Keratinocyte (primary cell): ENCODE measurements around the gene SLX4.

Source experiments
- EZH2 ChIP-seq: IDR thresholded peaks from one replicate; pipeline ENCODE4 v1.6.1; 2012; ENCODE audit warnings: inconsistent platforms, mild to moderate bottlenecking, low read length, moderate library complexity
- TF ChIP-seq, protein P1 (sequence below), 3 experiments: IDR thresholded peaks in 1 of 3; conservative IDR thresholded peaks in 1 of 3; optimal IDR thresholded peaks in 1 of 3; 2 replicates in 2 of 3; 3 replicates in 1 of 3; pipeline versions ENCODE3 to v1.5.1; 2011; ENCODE audit warnings: low read length in 3 of 3, mild to moderate bottlenecking in 3 of 3, moderate library complexity in 2 of 3, control low read depth in 1 of 3, inconsistent platforms in 1 of 3; ENCODE audit not compliant: insufficient read depth in 2 of 3; ENCODE audit errors: extremely low read depth in 1 of 3

DNA sequence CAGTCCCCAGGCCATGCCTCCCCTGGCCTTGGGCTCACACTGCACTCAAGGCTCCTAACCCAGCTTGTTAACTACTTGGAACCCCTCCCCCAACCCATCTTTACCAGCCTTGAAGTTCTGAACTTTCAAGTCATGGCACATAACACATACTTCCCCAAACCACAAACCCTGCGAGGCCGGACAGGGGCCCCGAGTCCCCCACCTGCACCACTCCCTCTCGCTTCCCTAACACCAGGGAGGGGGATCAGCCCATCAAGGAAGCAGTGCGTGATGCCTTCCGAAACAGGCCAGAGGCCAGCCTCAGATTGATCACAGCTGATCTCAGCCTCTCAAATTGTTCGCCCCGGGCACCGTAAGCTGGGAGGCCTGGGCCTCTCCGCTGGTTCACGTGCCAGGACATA lies 31.2 kb downstream of the SLX4 start:
- no peak for TF ChIP-seq EZH2
- TF ChIP-seq, protein P1, sequence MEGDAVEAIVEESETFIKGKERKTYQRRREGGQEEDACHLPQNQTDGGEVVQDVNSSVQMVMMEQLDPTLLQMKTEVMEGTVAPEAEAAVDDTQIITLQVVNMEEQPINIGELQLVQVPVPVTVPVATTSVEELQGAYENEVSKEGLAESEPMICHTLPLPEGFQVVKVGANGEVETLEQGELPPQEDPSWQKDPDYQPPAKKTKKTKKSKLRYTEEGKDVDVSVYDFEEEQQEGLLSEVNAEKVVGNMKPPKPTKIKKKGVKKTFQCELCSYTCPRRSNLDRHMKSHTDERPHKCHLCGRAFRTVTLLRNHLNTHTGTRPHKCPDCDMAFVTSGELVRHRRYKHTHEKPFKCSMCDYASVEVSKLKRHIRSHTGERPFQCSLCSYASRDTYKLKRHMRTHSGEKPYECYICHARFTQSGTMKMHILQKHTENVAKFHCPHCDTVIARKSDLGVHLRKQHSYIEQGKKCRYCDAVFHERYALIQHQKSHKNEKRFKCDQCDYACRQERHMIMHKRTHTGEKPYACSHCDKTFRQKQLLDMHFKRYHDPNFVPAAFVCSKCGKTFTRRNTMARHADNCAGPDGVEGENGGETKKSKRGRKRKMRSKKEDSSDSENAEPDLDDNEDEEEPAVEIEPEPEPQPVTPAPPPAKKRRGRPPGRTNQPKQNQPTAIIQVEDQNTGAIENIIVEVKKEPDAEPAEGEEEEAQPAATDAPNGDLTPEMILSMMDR (optimal IDR thresholded peaks at IDR 0.05 in 1 of 3, IDR thresholded peaks at IDR 0.05 in 1 of 3, conservative IDR thresholded peaks at IDR 0.05 in 1 of 3; ENCODE audit: extremely low read depth in 1 of 3, insufficient read depth in 2 of 3, low read length in 3 of 3) = no peak
